K562 (cell line): ENCODE data around the gene HPD. TPM values are rescaled to one million over a fixed set of nuclear protein-coding genes. Genes with fewer than 3 reads are reported as not detected.

Source experiments
- CHD2 ChIP-seq: IDR thresholded peaks from 2 replicates; pipeline ENCODE4 v1.6.1; 2011; ENCODE audit warnings: low read depth, low read length
- GTF2F1 ChIP-seq: IDR thresholded peaks from 2 replicates; pipeline ENCODE4 v1.6.1; 2011; ENCODE audit warnings: low read depth, low read length, improper control_type of control experiment
- ID3 ChIP-seq, 2 experiments: fragments of 250-450 bp in 1 of 2; fragments of 450-650 bp in 1 of 2; sonication (Bioruptor Pico) in 1 of 2; IDR thresholded peaks; 2 replicates each; pipeline versions ENCODE4 v1.6.1 to v1.8.0; 2016 to 2021; ENCODE audit warnings: mild to moderate bottlenecking in 2 of 2, moderate library complexity in 2 of 2, missing compliant biosample characterization in 1 of 2, missing genetic modification characterization in 1 of 2
- KLF1 ChIP-seq: fragments of 450-650 bp; IDR thresholded peaks from 2 replicates; pipeline ENCODE4 v1.6.1; 2016; ENCODE audit warnings: missing genetic modification characterization, missing compliant biosample characterization
- MTA1 ChIP-seq: fragments of 450-650 bp; IDR thresholded peaks from 2 replicates; pipeline ENCODE4 v1.6.1; 2017; ENCODE audit warnings: borderline replicate concordance
- NFIX ChIP-seq: fragments of 250-450 bp; sonication (Bioruptor Pico); IDR thresholded peaks from 2 replicates; pipeline ENCODE4 v1.4.0; 2020; ENCODE audit warnings: low read depth, mild to moderate bottlenecking, moderate library complexity
- NFXL1 ChIP-seq: fragments of 450-650 bp; formaldehyde crosslinking; IDR thresholded peaks from 2 replicates; pipeline ENCODE4 v1.4.0; 2021; ENCODE audit warnings: mild to moderate bottlenecking
- POLR2G ChIP-seq: fragments of 200-400 bp; formaldehyde crosslinking; IDR thresholded peaks from 2 replicates; pipeline ENCODE4 v1.6.1; 2017; ENCODE audit warnings: low read depth, mild to moderate bottlenecking, antibody characterized with exemption, low read length, moderate library complexity
- POLR3A ChIP-seq: IDR thresholded peaks from 2 replicates; pipeline ENCODE4 v1.6.1; 2011; ENCODE audit warnings: borderline replicate concordance, mild to moderate bottlenecking, moderate library complexity; ENCODE audit not compliant: insufficient read length, insufficient read depth; ENCODE audit errors: extremely low read depth
- STAG1 ChIP-seq: sonication (generic); formaldehyde crosslinking; IDR thresholded peaks from 2 replicates; pipeline ENCODE4 v1.5.0; 2020; ENCODE audit warnings: missing genetic modification reagents, borderline replicate concordance
- ZBTB12 ChIP-seq: fragments of 250-450 bp; sonication (Bioruptor Pico); IDR thresholded peaks from 2 replicates; pipeline ENCODE4 v1.4.0; 2020
- ZBTB40 ChIP-seq, 2 experiments: fragments of 450-650 bp in 1 of 2; sonication (generic) in 1 of 2; formaldehyde crosslinking in 1 of 2; IDR thresholded peaks; 2 replicates each; pipeline versions ENCODE4 v1.7.1 to v1.9.0; 2016 to 2022; ENCODE audit warnings: inconsistent platforms in 1 of 2, mild to moderate bottlenecking in 1 of 2, missing genetic modification reagents in 1 of 2
- ZFP36 ChIP-seq: fragments of 150-350 bp; IDR thresholded peaks from 2 replicates; pipeline ENCODE4 v1.6.1; 2018; ENCODE audit warnings: low read length, low read depth; ENCODE audit not compliant: partially characterized antibody
- polyA plus RNA-seq, 8 experiments: library from polyadenylated mRNA; depleted of rRNA in 4 of 8; stranded (reverse) in 5 of 8; unstranded in 3 of 8; fragments of >200 nt; fragmentation: Nextera tagmentation in 2 of 8; fragmentation: Illumina TruSeq in 1 of 8; extraction: Ambion mirVana in 2 of 8; extraction: Trizol in 1 of 8; gene quantifications; 2 replicates each; pipeline versions ENCODE4 v1.2.1 to v1.2.3, GENCODE V29; 2011 to 2014; ENCODE audit warnings: inconsistent platforms in 1 of 8, missing spikeins in 1 of 8
- total RNA-seq, 7 experiments: library from RNA; depleted of rRNA in 6 of 7; stranded (reverse); fragments of >200 nt in 6 of 7; fragmentation: Illumina TruSeq in 2 of 7; extraction: Trizol in 2 of 7; gene quantifications; 2 replicates each; pipeline versions ENCODE4 v1.2.1 to v1.2.3, GENCODE V29; 2011 to 2021; ENCODE audit warnings: low replicate concordance in 1 of 7

The HPD gene
- total and polyA plus RNA-seq, 9 of the 15 experiments (the other 6 are each of a cell fraction or from before 2014, with no cell fraction given): 0.06 to 0.29 (median 0.07) TPM; not detected in 4

- TF ChIP-seq ZBTB40 (IDR thresholded peaks at IDR 0.05) (peak; percentile 41), ZBTB40 (CRISPR knock-in tag; IDR thresholded peaks at IDR 0.05) (no peak), POLR3A (no peak), CHD2 (peak; percentile 44; the same call in 1 of the 2 replicates), ZBTB12 (CRISPR knock-in tag) (no peak), ID3 (CRISPR knock-in tag; IDR thresholded peaks at IDR 0.05) (no peak), ID3 (tag; IDR thresholded peaks at IDR 0.05) (peak; percentile 56; the same call in 1 of the 2 replicates), NFXL1 (CRISPR knock-in tag) (no peak), STAG1 (CRISPR knock-in tag) (peak; percentile 99), MTA1 (no peak), NFIX (CRISPR knock-in tag) (no peak), POLR2G (peak; percentile 91), KLF1 (peak; percentile 85), GTF2F1 (no peak; the same call in 1 of the 2 replicates), ZFP36 (peak; percentile 7)
Measured at GRCh38 chr12:121793838-121794533, 64.7 kb downstream of the HPD start (continued).
